ENCODE results near the gene CLEC4E. TPM values are rescaled to one million over a fixed set of nuclear protein-coding genes. Genes with fewer than 3 reads are reported as not detected.
"Not testable (repeated sequence)": the region's sequence is repeated elsewhere in the genome, so short reads cannot be mapped to it uniquely, and the experiment has no call there.

The CLEC4E gene
- total RNA-seq, 1 experiment from 2014 or later, result not detected

DNA sequence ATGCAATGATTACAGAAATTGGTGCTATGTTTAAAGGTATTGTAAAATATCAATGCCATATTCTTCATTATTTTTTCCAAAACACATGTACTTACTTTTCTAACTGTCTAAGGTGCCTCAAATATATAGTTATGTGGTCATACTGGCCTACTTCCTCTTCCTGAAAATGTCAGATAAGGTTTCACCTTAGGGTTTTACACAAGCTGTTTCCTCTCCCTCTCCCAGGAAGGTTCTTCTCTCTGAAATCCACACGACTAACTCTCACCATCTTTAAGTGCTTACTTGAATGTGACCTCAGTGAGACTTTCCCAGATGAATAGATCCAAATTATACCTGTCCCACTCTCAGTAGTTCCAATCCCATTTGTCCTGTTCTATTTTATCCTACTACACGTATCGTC, 39.0 kb downstream of the CLEC4E start:
- POLR2A ChIA-PET, result no interaction called here
- TF ChIP-seq, protein P1, sequence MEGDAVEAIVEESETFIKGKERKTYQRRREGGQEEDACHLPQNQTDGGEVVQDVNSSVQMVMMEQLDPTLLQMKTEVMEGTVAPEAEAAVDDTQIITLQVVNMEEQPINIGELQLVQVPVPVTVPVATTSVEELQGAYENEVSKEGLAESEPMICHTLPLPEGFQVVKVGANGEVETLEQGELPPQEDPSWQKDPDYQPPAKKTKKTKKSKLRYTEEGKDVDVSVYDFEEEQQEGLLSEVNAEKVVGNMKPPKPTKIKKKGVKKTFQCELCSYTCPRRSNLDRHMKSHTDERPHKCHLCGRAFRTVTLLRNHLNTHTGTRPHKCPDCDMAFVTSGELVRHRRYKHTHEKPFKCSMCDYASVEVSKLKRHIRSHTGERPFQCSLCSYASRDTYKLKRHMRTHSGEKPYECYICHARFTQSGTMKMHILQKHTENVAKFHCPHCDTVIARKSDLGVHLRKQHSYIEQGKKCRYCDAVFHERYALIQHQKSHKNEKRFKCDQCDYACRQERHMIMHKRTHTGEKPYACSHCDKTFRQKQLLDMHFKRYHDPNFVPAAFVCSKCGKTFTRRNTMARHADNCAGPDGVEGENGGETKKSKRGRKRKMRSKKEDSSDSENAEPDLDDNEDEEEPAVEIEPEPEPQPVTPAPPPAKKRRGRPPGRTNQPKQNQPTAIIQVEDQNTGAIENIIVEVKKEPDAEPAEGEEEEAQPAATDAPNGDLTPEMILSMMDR (IDR thresholded peaks at IDR 0.05; ENCODE audit: unreplicated experiment), result no peak
- H3K27ac Mint-ChIP-seq (ENCODE audit: low read depth, unreplicated experiment), result no peak overlapping the region
- intact Hi-C loops (cut with micrococcal nuclease), result no loop called here
- CTCF ChIA-PET, result interaction anchor here (0.6 kb wide), 2 partner anchors 264 to 1434 kb away, joined by 3 read pairs; no protein-coding TSS in a partner anchor
- BruUV-seq (replicated peaks), result no TSS peak
- no peaks in the 10 kb centered on the region for H3K4me1 Mint-ChIP-seq (ENCODE audit: insufficient read depth, unreplicated experiment)
- no peaks in the 10 kb centered on the region for H3K9me3 Mint-ChIP-seq (ENCODE audit: unreplicated experiment)
- peaks cover 54% of the 10 kb centered on the region for H3K27me3 Mint-ChIP-seq (ENCODE audit: insufficient read depth, unreplicated experiment)
- H3K4me3 Mint-ChIP-seq (ENCODE audit: unreplicated experiment), result no peak overlapping the region
- no peak for DNase-seq (ENCODE audit: unreplicated experiment)
- H3K36me3 Mint-ChIP-seq (ENCODE audit: insufficient read depth, unreplicated experiment), result no peaks in the 10 kb centered on the region

DNA sequence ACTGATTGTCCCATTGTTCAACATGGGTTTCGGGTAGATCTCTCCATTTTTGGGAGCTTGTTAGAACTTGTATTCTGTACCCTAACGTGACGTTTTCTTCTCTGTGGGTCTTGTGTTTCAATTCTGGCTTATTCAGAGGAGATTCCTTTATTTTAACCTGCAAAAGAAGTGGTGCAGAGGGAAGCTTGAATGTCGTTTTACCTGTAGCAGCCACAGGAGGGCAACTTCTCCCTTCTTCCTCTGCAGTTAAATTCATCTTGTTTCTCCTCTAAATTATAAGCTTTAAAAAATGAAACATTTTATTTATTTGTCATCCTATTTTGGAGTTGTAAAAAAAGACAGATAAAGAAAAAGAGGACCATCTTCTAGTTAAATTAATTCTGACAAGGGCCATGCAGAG, 41.1 kb downstream of the CLEC4E start:
- CTCF ChIA-PET, result interaction anchor here (0.6 kb wide), 1 partner anchor 46 kb away, joined by 3 read pairs; no protein-coding TSS in a partner anchor
- H3K9me3 Mint-ChIP-seq (ENCODE audit: unreplicated experiment), result no peaks in the 10 kb centered on the region
- H3K4me3 Mint-ChIP-seq (ENCODE audit: unreplicated experiment), result no peak overlapping the region
- peaks cover 58% of the 10 kb centered on the region for H3K27me3 Mint-ChIP-seq (ENCODE audit: insufficient read depth, unreplicated experiment)
- H3K36me3 Mint-ChIP-seq (ENCODE audit: insufficient read depth, unreplicated experiment), result no peaks in the 10 kb centered on the region
- no peaks in the 10 kb centered on the region for H3K4me1 Mint-ChIP-seq (ENCODE audit: insufficient read depth, unreplicated experiment)
- no peak for DNase-seq (ENCODE audit: unreplicated experiment)
- intact Hi-C loops (cut with micrococcal nuclease), result no loop called here
- TF ChIP-seq, protein P1 (IDR thresholded peaks at IDR 0.05; ENCODE audit: unreplicated experiment), result no peak
- POLR2A ChIA-PET, result no interaction called here
- BruUV-seq (replicated peaks), result no TSS peak
- H3K27ac Mint-ChIP-seq (ENCODE audit: low read depth, unreplicated experiment), result no peak overlapping the region

DNA sequence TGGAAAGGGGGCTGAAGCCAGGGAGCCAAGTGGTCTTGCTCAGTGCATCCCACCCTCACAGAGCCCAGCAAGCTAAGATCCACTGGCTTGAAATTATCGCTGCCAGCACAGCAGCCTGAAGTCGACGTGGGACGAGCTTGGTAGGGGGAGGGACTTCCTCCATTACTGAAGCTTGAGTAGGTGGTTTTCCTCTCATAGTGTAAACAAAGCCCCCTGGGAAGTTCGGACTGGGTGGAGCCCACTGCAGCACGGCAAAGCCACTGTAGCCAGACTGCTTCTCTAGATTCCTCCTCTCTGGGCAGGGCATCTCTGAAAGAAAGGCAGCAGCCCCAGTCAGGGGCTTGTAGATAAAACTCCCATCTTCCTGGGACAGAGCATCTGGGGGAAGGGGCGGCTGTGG, 44.6 kb downstream of the CLEC4E start:
- intact Hi-C loops (cut with micrococcal nuclease); DNase-seq (ENCODE audit: unreplicated experiment); H3K9me3 Mint-ChIP-seq (ENCODE audit: unreplicated experiment); H3K4me3 Mint-ChIP-seq (ENCODE audit: unreplicated experiment); H3K4me1 Mint-ChIP-seq (ENCODE audit: insufficient read depth, unreplicated experiment); H3K27ac Mint-ChIP-seq (ENCODE audit: low read depth, unreplicated experiment); BruUV-seq (replicated peaks); H3K36me3 Mint-ChIP-seq (ENCODE audit: insufficient read depth, unreplicated experiment): not testable (repeated sequence)
- ChIA-PET CTCF (interaction anchor here (0.6 to 1.3 kb wide), 3 partner anchors 47 to 51 kb away, joined by 3 to 4 read pairs (median 3); no protein-coding TSS in a partner anchor), POLR2A (interaction anchor here (0.6 kb wide), 1 partner anchor 56 kb away, joined by 3 read pairs; no protein-coding TSS in a partner anchor)
- peaks cover 78% of the 10 kb centered on the region for H3K27me3 Mint-ChIP-seq (ENCODE audit: insufficient read depth, unreplicated experiment)

GRCh38 chr12:8495671-8496070, 45.0 kb downstream of the CLEC4E start:
- H3K27ac Mint-ChIP-seq (ENCODE audit: low read depth, unreplicated experiment); BruUV-seq (replicated peaks); intact Hi-C loops (cut with micrococcal nuclease); H3K9me3 Mint-ChIP-seq (ENCODE audit: unreplicated experiment); H3K4me3 Mint-ChIP-seq (ENCODE audit: unreplicated experiment); DNase-seq (ENCODE audit: unreplicated experiment); H3K4me1 Mint-ChIP-seq (ENCODE audit: insufficient read depth, unreplicated experiment); H3K36me3 Mint-ChIP-seq (ENCODE audit: insufficient read depth, unreplicated experiment): not testable (repeated sequence)
- CTCF ChIA-PET, result interaction anchor here (0.7 to 1.3 kb wide), 2 partner anchors 47 to 48 kb away, joined by 3 to 4 read pairs; no protein-coding TSS in a partner anchor
- POLR2A ChIA-PET, result interaction anchor here (0.6 kb wide), 1 partner anchor 56 kb away, joined by 3 read pairs; no protein-coding TSS in a partner anchor
- H3K27me3 Mint-ChIP-seq (ENCODE audit: insufficient read depth, unreplicated experiment), result peaks cover 78% of the 10 kb centered on the region

DNA sequence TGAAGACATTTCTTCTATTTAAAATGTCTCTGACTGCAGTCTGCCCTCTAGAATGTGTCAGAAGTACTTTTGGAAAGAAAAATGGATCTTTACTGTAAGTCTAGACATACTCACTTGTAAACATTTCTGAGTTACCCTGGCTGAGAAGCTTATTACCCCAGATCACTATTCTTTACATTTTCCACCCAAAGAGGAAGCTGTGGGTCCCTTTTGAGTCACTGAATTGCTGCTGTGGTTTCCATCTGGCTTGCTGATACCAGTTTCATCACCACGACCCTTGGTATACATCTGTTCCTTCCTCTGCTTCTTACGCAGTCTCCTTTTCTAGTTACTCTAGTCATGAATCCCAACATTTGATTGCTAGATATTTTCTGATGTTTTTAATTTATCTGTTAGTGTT, 47.6 kb downstream of the CLEC4E start:
- no TSS peak for BruUV-seq (replicated peaks)
- no peak overlapping the region for H3K4me3 Mint-ChIP-seq (ENCODE audit: unreplicated experiment)
- ChIA-PET CTCF (no interaction called here), POLR2A (no interaction called here)
- H3K36me3 Mint-ChIP-seq (ENCODE audit: insufficient read depth, unreplicated experiment), result no peaks in the 10 kb centered on the region
- no peak overlapping the region for H3K27ac Mint-ChIP-seq (ENCODE audit: low read depth, unreplicated experiment)
- DNase-seq (ENCODE audit: unreplicated experiment), result no peak
- peaks cover 63% of the 10 kb centered on the region for H3K27me3 Mint-ChIP-seq (ENCODE audit: insufficient read depth, unreplicated experiment)
- no peaks in the 10 kb centered on the region for H3K4me1 Mint-ChIP-seq (ENCODE audit: insufficient read depth, unreplicated experiment)
- intact Hi-C loops (cut with micrococcal nuclease), result no loop called here
- TF ChIP-seq, protein P1 (IDR thresholded peaks at IDR 0.05; ENCODE audit: unreplicated experiment), result no peak
- no peaks in the 10 kb centered on the region for H3K9me3 Mint-ChIP-seq (ENCODE audit: unreplicated experiment)
